Keratinocyte (primary cell): ENCODE data around the gene EFCAB12.

ENCODE experiments used
- CTCF ChIP-seq, 3 experiments: IDR thresholded peaks in 1 of 3; conservative IDR thresholded peaks in 1 of 3; optimal IDR thresholded peaks in 1 of 3; 2 replicates in 2 of 3; 3 replicates in 1 of 3; pipeline versions ENCODE3 to v1.5.1; 2011; ENCODE audit warnings: low read length in 3 of 3, mild to moderate bottlenecking in 3 of 3, moderate library complexity in 2 of 3, control low read depth in 1 of 3, inconsistent platforms in 1 of 3; ENCODE audit not compliant: insufficient read depth in 2 of 3; ENCODE audit errors: extremely low read depth in 1 of 3
- EZH2 ChIP-seq: IDR thresholded peaks from one replicate; pipeline ENCODE4 v1.6.1; 2012; ENCODE audit warnings: inconsistent platforms, mild to moderate bottlenecking, low read length, moderate library complexity

GRCh38 chr3:129421988-129422745 is 6.3 kb downstream of the EFCAB12 start:
- TF ChIP-seq CTCF (optimal IDR thresholded peaks at IDR 0.05 in 1 of 3, IDR thresholded peaks at IDR 0.05 in 1 of 3, conservative IDR thresholded peaks at IDR 0.05 in 1 of 3; ENCODE audit: extremely low read depth in 1 of 3, insufficient read depth in 2 of 3, low read length in 3 of 3) (peak in 2 of 3 experiments; percentile 11 to 31), EZH2 (no peak)
